ENCODE measurements around the gene DPEP2.

Gene DPEP2

DNA sequence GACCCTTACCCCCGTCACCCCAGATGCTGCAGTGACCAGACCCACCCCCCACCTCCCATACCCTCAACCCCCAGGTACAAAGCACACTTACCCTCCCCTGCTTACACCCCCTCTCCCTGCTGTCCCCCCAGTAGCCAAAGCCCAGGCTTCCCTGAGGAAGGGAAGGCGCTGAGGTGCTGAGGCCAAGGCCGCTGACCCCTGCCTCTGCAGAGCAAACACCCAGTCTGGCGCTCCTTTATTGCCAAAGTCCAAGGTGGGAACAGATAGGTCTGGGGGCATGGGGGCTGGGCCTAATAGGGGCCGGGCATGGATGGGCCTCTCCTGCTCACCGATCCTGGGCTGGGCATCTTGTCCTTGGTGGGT lies 56.0 kb downstream of the DPEP2 start:
- Histone ChIP-seq H3K27me3 (ENCODE audit: insufficient read depth, low read length, poor library complexity, severe bottlenecking) (no peaks in the 10 kb centered on the region), H4K20me1 (ENCODE audit: insufficient read depth, low read length, poor library complexity, severe bottlenecking) (no peaks in the 10 kb centered on the region)

GRCh38 chr16:67942510-67943255 lies 56.6 kb downstream of the DPEP2 start:
- Histone ChIP-seq H4K20me1 (ENCODE audit: insufficient read depth, low read length, poor library complexity, severe bottlenecking) (no peaks in the 10 kb centered on the region), H3F3A (ENCODE audit: low read depth) (no peaks in the 10 kb centered on the region; the same call in 1 of the 2 replicates), H3K4me1 (ENCODE audit: insufficient read depth, low read length, poor library complexity, severe bottlenecking) (peaks cover 15% of the 10 kb centered on the region), H3K27me3 (ENCODE audit: insufficient read depth, low read length, poor library complexity, severe bottlenecking) (no peaks in the 10 kb centered on the region), H3K9me3 (ENCODE audit: insufficient read depth, low read depth, low read length) (no peaks in the 10 kb centered on the region), H3K4me3 (ENCODE audit: low read length, poor library complexity, severe bottlenecking) (no peak overlapping the region), H3K79me2 (ENCODE audit: insufficient read depth, low read length) (peaks cover 6% of the 10 kb centered on the region), H3K4me2 (ENCODE audit: low read depth, low read length, poor library complexity, severe bottlenecking) (no peak overlapping the region), H2AFZ (ENCODE audit: low read length) (no peak overlapping the region), H3K9me2 (replicated peaks; ENCODE audit: low read depth, low read length) (no peaks in the 10 kb centered on the region), H3K36me3 (ENCODE audit: insufficient read depth, low read length) (no peaks in the 10 kb centered on the region), H3K9ac (ENCODE audit: low read depth, low read length, poor library complexity, severe bottlenecking) (no peak overlapping the region)
- TF ChIP-seq EZH2phosphoT487 (IDR thresholded peaks at IDR 0.05; ENCODE audit: borderline replicate concordance) (no peak), CTCF (conservative IDR thresholded peaks at IDR 0.05; ENCODE audit: low read length) (no peak)

More for the DNA sequence above, 56.0 kb downstream of the DPEP2 start:
- TF ChIP-seq EZH2phosphoT487 (IDR thresholded peaks at IDR 0.05; ENCODE audit: borderline replicate concordance) (no peak), CTCF (conservative IDR thresholded peaks at IDR 0.05; ENCODE audit: low read length) (no peak)
- Histone ChIP-seq H3K4me3 (ENCODE audit: low read length, poor library complexity, severe bottlenecking) (no peak overlapping the region), H3K4me1 (ENCODE audit: insufficient read depth, low read length, poor library complexity, severe bottlenecking) (peaks cover 15% of the 10 kb centered on the region), H2AFZ (ENCODE audit: low read length) (no peak overlapping the region), H3K4me2 (ENCODE audit: low read depth, low read length, poor library complexity, severe bottlenecking) (no peak overlapping the region), H3K9me2 (replicated peaks; ENCODE audit: low read depth, low read length) (no peaks in the 10 kb centered on the region), H3K9me3 (ENCODE audit: insufficient read depth, low read depth, low read length) (no peaks in the 10 kb centered on the region), H3F3A (ENCODE audit: low read depth) (no peaks in the 10 kb centered on the region; the same call in 1 of the 2 replicates), H3K9ac (ENCODE audit: low read depth, low read length, poor library complexity, severe bottlenecking) (no peak overlapping the region), H3K79me2 (ENCODE audit: insufficient read depth, low read length) (peaks cover under 1% of the 10 kb centered on the region; the same call in 1 of the 2 replicates), H3K36me3 (ENCODE audit: insufficient read depth, low read length) (no peaks in the 10 kb centered on the region)

- Histone ChIP-seq H3K36me3 (ENCODE audit: insufficient read depth, low read length) (no peaks in the 10 kb centered on the region), H3F3A (ENCODE audit: low read depth) (no peaks in the 10 kb centered on the region; the same call in 1 of the 2 replicates), H3K9me2 (replicated peaks; ENCODE audit: low read depth, low read length) (no peaks in the 10 kb centered on the region), H2AFZ (ENCODE audit: low read length) (no peak overlapping the region), H4K20me1 (ENCODE audit: insufficient read depth, low read length, poor library complexity, severe bottlenecking) (no peaks in the 10 kb centered on the region), H3K79me2 (ENCODE audit: insufficient read depth, low read length) (peaks cover 11% of the 10 kb centered on the region), H3K4me2 (ENCODE audit: low read depth, low read length, poor library complexity, severe bottlenecking) (no peak overlapping the region), H3K27me3 (ENCODE audit: insufficient read depth, low read length, poor library complexity, severe bottlenecking) (no peaks in the 10 kb centered on the region), H3K4me1 (ENCODE audit: insufficient read depth, low read length, poor library complexity, severe bottlenecking) (peaks cover 19% of the 10 kb centered on the region), H3K9ac (ENCODE audit: low read depth, low read length, poor library complexity, severe bottlenecking) (no peak overlapping the region), H3K4me3 (ENCODE audit: low read length, poor library complexity, severe bottlenecking) (no peak overlapping the region), H3K9me3 (ENCODE audit: insufficient read depth, low read depth, low read length) (no peaks in the 10 kb centered on the region)
- TF ChIP-seq EZH2phosphoT487 (IDR thresholded peaks at IDR 0.05; ENCODE audit: borderline replicate concordance) (no peak), CTCF (conservative IDR thresholded peaks at IDR 0.05; ENCODE audit: low read length) (peak; percentile 91)
Measured at GRCh38 chr16:67942200-67942509, 57.1 kb downstream of the DPEP2 start.

Measured in Loucy (cell line).